ENCODE data around the gene GALNT10. TPM values are rescaled to one million over a fixed set of nuclear protein-coding genes. Genes with fewer than 3 reads are reported as not detected.

The GALNT10 gene
- total RNA-seq, 1 experiment from 2014 or later: 27.8 TPM

DNA sequence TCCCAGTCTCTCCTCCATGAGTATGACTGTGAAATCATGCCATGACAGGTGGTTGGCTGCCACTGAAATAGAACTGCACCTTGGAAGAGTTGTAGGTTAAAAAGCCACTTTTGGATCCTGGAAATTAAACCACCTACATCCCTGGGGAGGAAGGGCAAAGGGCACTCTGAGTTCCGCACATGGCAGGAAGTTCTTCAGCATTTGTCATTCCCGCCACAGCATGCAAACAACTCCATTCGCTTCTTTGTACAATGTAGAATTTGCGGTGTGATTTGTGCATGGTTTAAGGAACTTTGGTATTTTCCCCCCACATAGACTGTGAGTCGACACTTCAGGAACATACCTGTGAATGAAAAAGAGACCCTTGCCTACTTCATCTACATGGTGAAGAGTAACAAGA, 265.1 kb downstream of the GALNT10 start:
- Histone ChIP-seq H3K9ac (ENCODE audit: low read length) (no peak overlapping the region), H3K27me3 (ENCODE audit: insufficient read depth, low read length) (no peaks in the 10 kb centered on the region), H4K20me1 (ENCODE audit: insufficient read depth) (no peaks in the 10 kb centered on the region), H3K9me2 (ENCODE audit: insufficient read depth) (no peaks in the 10 kb centered on the region), H2AFZ (ENCODE audit: low read depth, low read length, poor library complexity, severe bottlenecking) (no peak overlapping the region), H3K79me2 (ENCODE audit: insufficient read depth, low read length) (no peaks in the 10 kb centered on the region), H3K4me1 (ENCODE audit: control insufficient read depth in 1 of 2, insufficient read depth in 2 of 2, low read length in 2 of 2) (no peaks in the 10 kb centered on the region), H3K27ac (ENCODE audit: low read depth, low read length) (no peak overlapping the region), H3K9me3 (ENCODE audit: control insufficient read depth in 1 of 2, insufficient read depth in 1 of 2, low read depth in 1 of 2, low read length in 2 of 2) (no peaks in the 10 kb centered on the region), H3K4me3 (replicated peaks in 1 of 2; ENCODE audit: low read depth in 1 of 2, low read length in 2 of 2) (no peak overlapping the region), H3K36me3 (ENCODE audit: control insufficient read depth in 1 of 2, insufficient read depth in 2 of 2, low read length in 2 of 2) (peaks cover 3 to 8% of the 10 kb centered on the region in 2 experiments; a peak in 2 of 4 replicates), H3K4me2 (ENCODE audit: low read length) (no peak overlapping the region)
- intact Hi-C loops (cut with micrococcal nuclease): no loop called here
- ATAC-seq (no peak), DNase-seq (ENCODE audit: low read depth, low spot score) (no peak)
- no TSS peak for BruUV-seq (replicated peaks)
- POLR2A ChIA-PET: no interaction called here
- CTCF ChIA-PET: no interaction called here
- TF ChIP-seq SRF (IDR thresholded peaks at IDR 0.05; ENCODE audit: low read depth): no peak
- no peak for TF ChIP-seq SP1 (IDR thresholded peaks at IDR 0.05; ENCODE audit: low read depth)
- no peak for TF ChIP-seq CBX3 (IDR thresholded peaks at IDR 0.05; ENCODE audit: low read depth)
- no peak for TF ChIP-seq SIN3A (IDR thresholded peaks at IDR 0.05; ENCODE audit: low read depth)
- no peak for TF ChIP-seq ELF1 (IDR thresholded peaks at IDR 0.05; ENCODE audit: borderline replicate concordance, low read depth)
- TF ChIP-seq, protein P1, sequence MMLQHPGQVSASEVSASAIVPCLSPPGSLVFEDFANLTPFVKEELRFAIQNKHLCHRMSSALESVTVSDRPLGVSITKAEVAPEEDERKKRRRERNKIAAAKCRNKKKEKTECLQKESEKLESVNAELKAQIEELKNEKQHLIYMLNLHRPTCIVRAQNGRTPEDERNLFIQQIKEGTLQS (IDR thresholded peaks at IDR 0.05): no peak
- no peak for TF ChIP-seq ZFX (IDR thresholded peaks at IDR 0.05)
- no peak for TF ChIP-seq EZH2phosphoT487 (IDR thresholded peaks at IDR 0.05; ENCODE audit: borderline replicate concordance)
- no peak for TF ChIP-seq EZH2 (IDR thresholded peaks at IDR 0.05)
- TF ChIP-seq JUND (IDR thresholded peaks at IDR 0.05): no peak
- TF ChIP-seq, protein P2, sequence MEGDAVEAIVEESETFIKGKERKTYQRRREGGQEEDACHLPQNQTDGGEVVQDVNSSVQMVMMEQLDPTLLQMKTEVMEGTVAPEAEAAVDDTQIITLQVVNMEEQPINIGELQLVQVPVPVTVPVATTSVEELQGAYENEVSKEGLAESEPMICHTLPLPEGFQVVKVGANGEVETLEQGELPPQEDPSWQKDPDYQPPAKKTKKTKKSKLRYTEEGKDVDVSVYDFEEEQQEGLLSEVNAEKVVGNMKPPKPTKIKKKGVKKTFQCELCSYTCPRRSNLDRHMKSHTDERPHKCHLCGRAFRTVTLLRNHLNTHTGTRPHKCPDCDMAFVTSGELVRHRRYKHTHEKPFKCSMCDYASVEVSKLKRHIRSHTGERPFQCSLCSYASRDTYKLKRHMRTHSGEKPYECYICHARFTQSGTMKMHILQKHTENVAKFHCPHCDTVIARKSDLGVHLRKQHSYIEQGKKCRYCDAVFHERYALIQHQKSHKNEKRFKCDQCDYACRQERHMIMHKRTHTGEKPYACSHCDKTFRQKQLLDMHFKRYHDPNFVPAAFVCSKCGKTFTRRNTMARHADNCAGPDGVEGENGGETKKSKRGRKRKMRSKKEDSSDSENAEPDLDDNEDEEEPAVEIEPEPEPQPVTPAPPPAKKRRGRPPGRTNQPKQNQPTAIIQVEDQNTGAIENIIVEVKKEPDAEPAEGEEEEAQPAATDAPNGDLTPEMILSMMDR (IDR thresholded peaks at IDR 0.05 in 2 of 3, conservative IDR thresholded peaks at IDR 0.05 in 1 of 3; ENCODE audit: borderline replicate concordance in 1 of 3, insufficient read depth in 1 of 3, low read depth in 2 of 3, low read length in 2 of 3): no peak
- TF ChIP-seq, protein P3, sequence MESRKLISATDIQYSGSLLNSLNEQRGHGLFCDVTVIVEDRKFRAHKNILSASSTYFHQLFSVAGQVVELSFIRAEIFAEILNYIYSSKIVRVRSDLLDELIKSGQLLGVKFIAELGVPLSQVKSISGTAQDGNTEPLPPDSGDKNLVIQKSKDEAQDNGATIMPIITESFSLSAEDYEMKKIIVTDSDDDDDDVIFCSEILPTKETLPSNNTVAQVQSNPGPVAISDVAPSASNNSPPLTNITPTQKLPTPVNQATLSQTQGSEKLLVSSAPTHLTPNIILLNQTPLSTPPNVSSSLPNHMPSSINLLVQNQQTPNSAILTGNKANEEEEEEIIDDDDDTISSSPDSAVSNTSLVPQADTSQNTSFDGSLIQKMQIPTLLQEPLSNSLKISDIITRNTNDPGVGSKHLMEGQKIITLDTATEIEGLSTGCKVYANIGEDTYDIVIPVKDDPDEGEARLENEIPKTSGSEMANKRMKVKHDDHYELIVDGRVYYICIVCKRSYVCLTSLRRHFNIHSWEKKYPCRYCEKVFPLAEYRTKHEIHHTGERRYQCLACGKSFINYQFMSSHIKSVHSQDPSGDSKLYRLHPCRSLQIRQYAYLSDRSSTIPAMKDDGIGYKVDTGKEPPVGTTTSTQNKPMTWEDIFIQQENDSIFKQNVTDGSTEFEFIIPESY (IDR thresholded peaks at IDR 0.05; ENCODE audit: extremely low read depth, insufficient replicate concordance, low read length): no peak
- TF ChIP-seq REST (IDR thresholded peaks at IDR 0.05; ENCODE audit: low read depth): no peak
- TF ChIP-seq, protein P4, sequence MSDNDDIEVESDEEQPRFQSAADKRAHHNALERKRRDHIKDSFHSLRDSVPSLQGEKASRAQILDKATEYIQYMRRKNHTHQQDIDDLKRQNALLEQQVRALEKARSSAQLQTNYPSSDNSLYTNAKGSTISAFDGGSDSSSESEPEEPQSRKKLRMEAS (IDR thresholded peaks at IDR 0.05): no peak
- RAD21 ChIA-PET (ENCODE audit: low non-redundant PET in 1 of 2, low total read pairs in 2 of 2, uncharacterized antibody in 2 of 2, unreplicated experiment in 2 of 2): no interaction called here

All from HCT116 (cell line).